ENCODE measurements around the gene KIF12.

DNA sequence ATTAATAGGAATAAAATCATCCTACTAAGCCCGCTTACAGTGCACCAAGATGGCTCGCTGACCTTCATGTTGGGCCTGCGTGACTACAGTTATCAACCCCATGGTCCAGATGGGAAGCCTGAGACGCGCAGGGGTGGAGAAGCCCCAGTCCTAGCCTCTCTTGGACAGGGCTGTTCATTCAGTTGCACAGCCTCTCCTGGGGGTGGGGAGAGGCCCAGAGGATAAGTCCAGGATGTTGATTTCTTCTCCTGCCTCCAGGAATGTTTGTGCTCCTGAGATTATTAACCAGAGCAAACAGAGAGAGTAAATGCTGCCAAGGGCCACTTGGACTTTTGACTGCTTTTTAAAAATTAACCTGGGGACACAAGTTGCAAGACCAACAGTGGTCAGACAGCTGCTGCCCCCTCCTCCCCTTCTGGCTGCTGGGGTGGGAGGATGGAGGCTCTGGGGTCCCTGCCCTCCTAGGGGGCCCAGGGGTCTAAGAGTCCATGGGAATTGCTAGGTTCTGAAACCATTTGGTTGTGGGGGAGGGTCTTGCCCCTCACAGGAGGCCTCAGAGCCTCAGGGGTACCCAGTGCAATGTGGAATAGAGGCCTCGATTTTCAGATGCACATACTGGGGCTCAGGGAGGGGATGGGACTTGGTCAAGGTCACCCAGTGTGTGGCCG is 18.2 kb downstream of the KIF12 start:
- TF ChIP-seq CTCF (IDR thresholded peaks at IDR 0.05; ENCODE audit: extremely low read depth in 1 of 2, insufficient read depth in 1 of 2, low read depth in 1 of 2, low read length in 2 of 2) (no peak), MYC (IDR thresholded peaks at IDR 0.05; ENCODE audit: low read depth, low read length) (no peak), POLR2A (IDR thresholded peaks at IDR 0.05; ENCODE audit: low read depth, low read length) (no peak), POLR2AphosphoS5 (IDR thresholded peaks at IDR 0.05; ENCODE audit: insufficient read depth, low read depth, low read length) (no peak), JUN (IDR thresholded peaks at IDR 0.05; ENCODE audit: borderline replicate concordance, insufficient read depth, insufficient read length, low read depth) (no peak), GATA2 (IDR thresholded peaks at IDR 0.05; ENCODE audit: insufficient read depth, insufficient read length, low read depth, low read length) (no peak)
- TF ChIP-seq, protein P1, sequence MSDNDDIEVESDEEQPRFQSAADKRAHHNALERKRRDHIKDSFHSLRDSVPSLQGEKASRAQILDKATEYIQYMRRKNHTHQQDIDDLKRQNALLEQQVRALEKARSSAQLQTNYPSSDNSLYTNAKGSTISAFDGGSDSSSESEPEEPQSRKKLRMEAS (IDR thresholded peaks at IDR 0.05; ENCODE audit: insufficient read depth, insufficient read length) = no peak
